BJ (cell line): ENCODE data around the gene KCND3. TPM values are rescaled to one million over a fixed set of nuclear protein-coding genes. Genes with fewer than 3 reads are reported as not detected.

Experiments
- CTCF ChIA-PET: fragments of 350-600 bp; formaldehyde crosslinking; extraction: SDS; loops from one replicate; lab custom pipeline; 2021; ENCODE audit warnings: antibody characterized with exemption, inconsistent platforms; lab: Yijun Ruan, JAX
- POLR2A ChIA-PET: fragments of 300-600 bp; sonication (Branson Sonifier 250); formaldehyde crosslinking; extraction: SDS; loops from one replicate; lab custom pipeline; 2021; ENCODE audit warnings: antibody characterized with exemption; lab: Charles Lee
- DNase-seq: peaks from one replicate; pipeline ENCODE4 v3.0.0-alpha.2; 2011; ENCODE audit warnings: low read depth
- H3K27me3 ChIP-seq: 2 replicates; pipeline ENCODE4 v1.6.0; 2011; ENCODE audit warnings: low read length; ENCODE audit not compliant: control insufficient read depth, insufficient read depth
- H3K36me3 ChIP-seq: 2 replicates; pipeline ENCODE4 v1.5.1; 2011; ENCODE audit warnings: low read length; ENCODE audit not compliant: control insufficient read depth, insufficient read depth
- H3K4me3 ChIP-seq: 2 replicates; pipeline ENCODE4 v1.5.1; 2011; ENCODE audit warnings: low read depth, mild to moderate bottlenecking, control low read depth, low read length
- CTCF ChIP-seq: IDR thresholded peaks from 2 replicates; pipeline ENCODE4 v1.5.1; 2011; ENCODE audit warnings: low read depth, mild to moderate bottlenecking, control low read depth, inconsistent platforms, low read length, moderate library complexity; ENCODE audit not compliant: insufficient read depth
- polyA plus RNA-seq: library from polyadenylated mRNA; depleted of rRNA; stranded (reverse); fragments of >200 nt; gene quantifications from 2 replicates; pipeline ENCODE4 v1.2.3, GENCODE V29; 2011

Gene KCND3
- polyA plus RNA-seq, 1 experiment = 3.6 TPM

- H3K4me3 ChIP-seq = no peak overlapping the region
- no peak for TF ChIP-seq CTCF
- DNase-seq = no peak
- H3K36me3 ChIP-seq = no peaks in the 10 kb centered on the region
- peaks cover 2% of the 10 kb centered on the region; the same call in 1 of the 2 replicates for H3K27me3 ChIP-seq
- ChIA-PET POLR2A (no interaction called here), CTCF (interaction anchor here (0.7 kb wide), 1 partner anchor 9 kb away, joined by 3 read pairs; no protein-coding TSS in a partner anchor)
These were observed 190.9 kb downstream of the KCND3 start for GRCh38 chr1:111798580-111798979.

DNA sequence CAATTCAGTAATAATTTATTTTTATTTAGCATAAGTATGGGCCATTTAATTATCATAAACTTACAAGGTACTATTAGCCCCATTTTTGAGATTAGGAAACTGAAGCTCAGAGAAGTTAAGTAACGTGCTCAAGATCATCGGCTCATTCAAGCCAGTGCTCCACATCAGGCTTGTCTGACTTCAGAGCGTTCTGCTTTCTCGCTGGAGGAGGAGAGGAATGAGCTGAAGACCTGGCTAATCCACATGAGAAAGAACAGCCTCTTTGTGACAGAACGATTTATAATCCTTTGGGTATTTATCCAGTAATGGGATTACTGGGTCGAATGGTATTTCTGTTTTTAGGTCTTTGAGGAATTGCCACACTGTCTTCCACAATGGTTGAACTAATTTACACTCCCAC lies 194.1 kb downstream of the KCND3 start:
- ChIA-PET POLR2A (no interaction called here), CTCF (interaction anchor here (1.0 kb wide), 1 partner anchor 21 kb away, joined by 3 read pairs; no protein-coding TSS in a partner anchor)
- no peak for TF ChIP-seq CTCF
- peaks cover 4% of the 10 kb centered on the region for H3K27me3 ChIP-seq
- no peak overlapping the region for H3K4me3 ChIP-seq
- H3K36me3 ChIP-seq = no peaks in the 10 kb centered on the region
- DNase-seq = no peak

DNA sequence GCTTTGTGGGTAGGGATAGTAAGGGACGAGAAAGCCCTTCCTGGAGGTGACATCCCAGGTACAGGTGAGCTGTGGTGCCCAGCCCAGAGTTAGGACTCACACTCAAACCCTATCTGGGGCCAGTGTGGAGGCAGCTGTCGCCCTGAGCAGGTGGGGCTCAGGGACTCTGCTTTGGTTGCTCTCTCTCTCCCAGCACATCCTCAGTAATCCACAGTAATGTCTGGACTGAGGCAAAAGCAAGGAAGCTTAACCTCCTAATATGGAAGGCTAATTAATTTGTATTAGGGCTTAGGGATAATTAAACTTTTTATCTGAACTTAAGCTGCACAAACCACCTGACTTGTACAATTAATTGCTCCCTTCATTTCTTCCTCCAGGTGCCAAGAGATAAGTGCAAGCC lies 195.5 kb downstream of the KCND3 start:
- H3K27me3 ChIP-seq = peaks cover 4% of the 10 kb centered on the region
- POLR2A ChIA-PET = no interaction called here
- CTCF ChIA-PET = no interaction called here
- TF ChIP-seq CTCF = no peak
- no peak overlapping the region for H3K4me3 ChIP-seq
- no peaks in the 10 kb centered on the region for H3K36me3 ChIP-seq
- DNase-seq = no peak

DNA sequence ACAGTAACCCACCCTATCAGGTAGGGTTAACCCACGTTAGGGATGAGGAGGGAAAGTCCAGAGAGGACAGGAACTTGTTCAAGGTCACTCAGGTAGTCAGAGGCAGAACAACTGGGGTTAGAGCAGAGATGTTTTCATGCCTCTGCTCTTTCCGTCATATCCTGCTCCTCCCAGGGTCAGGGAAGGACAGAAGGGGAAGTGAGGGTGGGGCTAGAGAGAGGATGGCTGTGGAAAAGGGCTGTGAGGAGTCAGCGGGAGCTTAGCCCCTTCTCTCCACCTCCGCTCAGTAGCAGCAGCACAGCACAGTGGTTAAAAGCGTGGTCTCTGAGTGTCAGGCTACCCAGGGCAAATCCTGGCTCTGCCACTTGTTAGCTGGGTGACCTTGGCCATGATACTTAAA lies 197.2 kb downstream of the KCND3 start:
- Histone ChIP-seq H3K27me3 (peaks cover 4% of the 10 kb centered on the region), H3K4me3 (no peak overlapping the region), H3K36me3 (no peaks in the 10 kb centered on the region)
- POLR2A ChIA-PET = no interaction called here
- CTCF ChIA-PET = no interaction called here
- DNase-seq = no peak
- no peak for TF ChIP-seq CTCF

DNA sequence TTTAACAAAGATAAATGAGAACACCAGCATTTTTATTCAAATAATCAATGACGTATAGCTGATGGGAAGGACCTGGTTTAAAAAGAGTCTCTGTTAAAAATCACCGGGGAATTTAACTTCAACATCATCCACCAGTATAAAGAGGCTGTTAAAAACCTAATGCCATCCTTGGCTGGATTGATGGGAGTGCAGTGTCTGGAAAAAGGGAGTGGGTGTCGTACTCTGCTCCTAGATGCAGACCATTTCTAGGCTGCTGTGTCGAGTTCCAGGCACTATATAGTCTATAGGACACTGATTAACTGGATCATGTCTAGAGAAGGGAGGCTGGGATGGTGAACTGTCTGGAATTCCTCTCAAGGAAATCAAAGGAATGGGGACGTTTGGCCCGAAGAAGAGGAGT lies 197.7 kb downstream of the KCND3 start:
- no peak for DNase-seq
- POLR2A ChIA-PET = no interaction called here
- CTCF ChIA-PET = no interaction called here
- no peak overlapping the region for H3K4me3 ChIP-seq
- no peak for TF ChIP-seq CTCF
- no peaks in the 10 kb centered on the region for H3K36me3 ChIP-seq
- H3K27me3 ChIP-seq = peaks cover 4% of the 10 kb centered on the region
